Measurements from ENCODE around the gene WDFY2.
"Not testable (repeated sequence)": the region's sequence is repeated elsewhere in the genome, so short reads cannot be mapped to it uniquely, and the experiment has no call there.

WDFY2 gene

DNA sequence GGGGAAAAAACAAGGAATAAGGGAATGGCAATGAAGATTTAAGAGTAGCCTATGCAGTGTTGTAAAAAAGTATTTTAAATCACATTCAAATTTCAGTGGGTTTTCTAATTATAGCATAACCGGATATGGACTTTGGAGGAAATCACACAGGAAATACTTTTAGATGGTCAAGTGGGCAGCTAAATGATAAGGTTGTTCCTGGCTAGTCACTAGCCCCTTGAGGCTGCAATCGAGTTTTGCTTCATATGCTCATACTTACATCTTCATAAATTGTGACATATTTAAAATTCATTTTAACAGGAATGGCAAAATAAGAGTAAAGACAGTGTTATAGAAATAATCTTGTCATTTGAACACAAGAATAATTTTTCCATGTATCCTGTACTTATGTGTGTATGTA is 88.9 kb downstream of the WDFY2 start:
- no peak for DNase-seq

DNA sequence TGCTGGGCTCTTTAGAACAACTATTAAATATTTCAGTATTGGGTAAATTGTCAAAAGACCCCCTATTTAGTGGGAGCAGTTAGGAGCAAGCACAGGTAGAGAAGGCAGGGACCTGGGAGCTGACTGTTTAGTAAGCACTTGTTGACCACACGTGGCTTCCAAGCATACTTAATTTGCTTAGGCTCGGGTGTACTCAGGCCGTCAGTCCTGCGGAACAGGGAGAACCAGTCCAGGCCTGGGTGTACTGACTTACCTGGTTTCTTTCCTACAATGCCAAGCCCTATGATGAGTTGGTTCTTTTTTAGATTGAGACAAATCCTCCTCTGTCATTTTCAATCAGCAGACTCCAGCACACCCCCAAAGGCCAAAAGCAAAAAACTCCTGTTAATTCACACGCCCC is 90.0 kb downstream of the WDFY2 start:
- DNase-seq = no peak

- no peak for DNase-seq
Measured at GRCh38 chr13:51675385-51675784, 91.1 kb downstream of the WDFY2 start.

DNA sequence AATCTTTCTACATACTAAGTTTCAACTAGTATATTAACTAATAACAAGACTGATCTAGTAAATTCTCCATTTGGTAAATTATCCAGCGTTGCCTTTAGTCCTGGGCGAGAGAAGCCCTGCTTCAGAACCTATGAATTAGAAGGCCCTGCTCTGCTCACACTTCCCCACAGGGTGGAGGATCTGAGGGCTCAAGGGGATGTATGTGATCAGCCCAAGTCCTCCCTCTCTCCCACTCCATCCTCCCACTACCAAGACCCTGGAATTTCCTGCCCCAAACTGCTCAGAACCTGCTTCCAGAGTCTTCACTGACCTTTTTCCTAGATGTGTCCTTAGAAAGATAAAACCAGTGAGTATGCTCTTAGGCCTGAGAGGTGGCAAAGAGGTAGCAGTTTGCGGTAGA is 91.6 kb downstream of the WDFY2 start:
- no peak for DNase-seq

DNA sequence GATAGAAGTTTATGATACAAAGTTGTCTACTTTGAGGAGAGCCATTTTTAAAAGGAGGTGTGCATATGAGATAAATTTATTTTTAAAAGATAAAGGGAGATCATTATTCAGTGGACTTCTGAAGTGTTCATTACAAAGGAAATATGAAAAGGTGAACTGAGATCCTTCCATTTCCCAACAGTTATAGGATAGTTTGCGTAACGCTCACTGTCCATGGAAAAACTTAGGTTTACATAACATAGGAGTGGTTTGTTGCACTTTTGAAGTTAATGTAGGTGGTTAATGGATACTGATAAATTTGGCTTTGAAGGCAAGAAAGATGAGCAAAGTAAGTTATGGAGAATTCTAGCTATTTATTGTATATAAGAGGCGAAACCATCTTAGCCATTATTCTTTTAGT is 92.5 kb downstream of the WDFY2 start:
- no peak for DNase-seq

DNA sequence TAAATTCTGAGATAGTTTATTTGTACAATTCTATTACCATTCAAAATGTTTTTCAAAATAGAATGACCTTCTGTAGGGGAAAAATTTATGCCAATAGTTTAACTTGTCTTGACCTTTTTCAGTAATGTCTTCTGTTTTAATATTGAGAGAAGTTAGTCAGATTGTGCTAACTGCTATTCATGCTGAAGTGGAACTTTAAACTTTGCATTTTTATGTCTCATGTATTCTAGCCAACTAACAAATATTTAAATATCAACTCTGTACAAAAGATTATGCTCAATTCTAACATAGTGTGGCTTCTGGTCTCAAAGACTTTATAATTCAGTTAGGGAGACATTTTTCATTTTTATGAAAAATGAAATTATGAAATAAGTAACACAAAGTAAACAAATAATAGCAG is 94.2 kb downstream of the WDFY2 start:
- no peak for DNase-seq

DNA sequence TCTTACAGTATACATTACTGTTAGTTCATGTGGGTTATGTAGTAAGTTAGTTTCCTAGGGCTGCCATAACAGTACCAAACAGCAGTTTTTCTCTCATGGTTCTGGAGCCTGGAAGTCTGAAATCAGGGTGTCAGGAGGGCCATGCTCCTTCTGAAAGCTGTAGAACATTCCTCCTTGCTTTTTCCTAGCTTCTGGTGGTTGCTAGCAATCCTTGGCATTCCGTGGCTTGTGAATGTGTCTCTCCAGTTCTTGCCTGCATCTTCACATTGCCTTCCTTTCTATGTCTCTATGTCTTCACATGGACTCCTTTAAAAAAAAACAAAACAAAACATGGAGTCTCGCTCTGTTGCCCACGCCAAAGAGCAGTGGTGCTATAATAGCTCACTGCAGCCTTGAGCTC is 95.4 kb downstream of the WDFY2 start:
- no peak for DNase-seq

GRCh38 chr13:51681037-51681678 is 96.9 kb downstream of the WDFY2 start:
- no peak for DNase-seq

GRCh38 chr13:51682686-51683085 is 98.4 kb downstream of the WDFY2 start:
- no peak for DNase-seq

DNA sequence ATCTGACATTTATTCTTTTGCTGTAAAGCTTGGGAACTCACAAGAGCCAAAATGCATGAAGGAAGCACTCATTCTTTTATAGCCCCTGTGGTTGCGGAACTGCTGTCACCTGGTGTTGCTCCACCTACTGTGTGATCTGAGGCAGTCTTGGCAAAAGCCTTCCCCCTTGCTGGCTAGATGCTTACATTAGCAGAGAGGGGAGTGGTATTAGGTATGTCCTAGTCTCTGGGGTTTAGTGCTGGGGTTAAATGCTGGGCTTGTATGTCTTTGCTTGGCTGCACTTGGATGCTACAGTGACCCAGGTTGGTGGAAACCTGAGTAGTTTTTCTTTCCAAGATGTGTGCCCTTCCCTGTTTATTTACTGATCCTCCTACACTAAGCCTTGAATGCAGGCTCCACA is 99.3 kb downstream of the WDFY2 start:
- no peak for DNase-seq

DNA sequence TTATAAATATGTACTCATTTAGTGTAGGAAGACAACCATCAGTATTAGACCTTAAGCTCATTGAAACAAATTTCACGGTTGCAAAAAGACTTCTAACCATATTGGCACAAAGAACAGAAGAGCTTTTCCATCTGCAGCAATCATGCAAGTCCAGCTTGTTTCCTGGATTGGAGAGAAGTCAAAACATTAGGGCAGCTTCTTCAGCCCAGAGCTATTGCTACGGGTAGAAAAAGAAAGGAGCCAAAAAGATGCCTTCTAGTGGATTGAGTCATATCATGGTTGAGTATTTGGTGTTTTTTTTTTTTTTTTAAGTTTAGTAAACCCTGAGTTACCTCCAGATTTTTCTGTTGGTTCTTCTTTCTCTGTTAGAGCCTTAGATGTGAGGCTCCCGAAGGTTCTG is 99.8 kb downstream of the WDFY2 start:
- DNase-seq = no peak

GRCh38 chr13:51687947-51688714 is 103.9 kb downstream of the WDFY2 start:
- DNase-seq = no peak

- no peak for DNase-seq
Measured at GRCh38 chr13:51688937-51689662, 104.8 kb downstream of the WDFY2 start.

- DNase-seq = no peak
Measured at GRCh38 chr13:51689663-51689996, 105.4 kb downstream of the WDFY2 start.

DNA sequence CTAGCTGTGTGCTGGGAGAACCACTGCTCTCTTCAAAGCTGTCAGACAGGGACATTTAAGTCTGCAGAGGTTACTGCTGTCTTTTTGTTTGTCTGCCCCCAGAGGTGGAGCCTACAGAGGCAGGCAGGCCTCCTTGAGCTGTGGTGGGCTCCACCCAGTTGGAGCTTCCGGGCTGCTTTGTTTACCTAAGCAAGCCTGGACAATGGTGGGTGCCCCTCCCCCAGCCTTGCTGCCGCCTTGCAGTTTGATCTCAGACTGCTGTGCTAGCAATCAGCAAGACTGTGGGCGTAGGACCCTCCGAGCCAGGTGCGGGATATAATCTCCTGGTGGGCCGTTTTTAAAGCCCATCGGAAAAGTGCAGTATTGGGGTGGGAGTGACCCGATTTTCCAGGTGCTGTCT is 111.4 kb downstream of the WDFY2 start:
- not testable (repeated sequence) for DNase-seq

GRCh38 chr13:51697181-51697580 is 112.9 kb downstream of the WDFY2 start:
- no peak for DNase-seq

DNA sequence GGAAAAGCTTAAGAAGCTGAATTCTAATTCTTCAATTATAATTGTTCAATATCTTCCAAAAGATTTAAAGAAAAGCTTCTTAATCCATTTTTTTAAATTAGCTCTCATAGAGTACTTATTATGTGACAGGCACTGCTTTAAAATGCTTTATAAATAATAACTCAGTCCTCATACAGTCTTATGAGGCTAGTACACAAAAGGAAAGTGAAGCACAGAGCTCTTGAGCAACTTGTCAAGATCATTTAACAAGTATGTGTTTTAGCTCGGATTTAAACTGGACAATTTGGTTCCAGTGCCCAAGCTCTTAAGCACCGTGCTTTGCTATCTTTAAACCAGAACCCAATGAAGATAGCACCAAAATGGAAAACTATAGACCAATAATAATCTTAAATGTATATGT is 113.6 kb downstream of the WDFY2 start:
- DNase-seq = no peak

- DNase-seq = no peak
Measured at GRCh38 chr13:51698352-51698751, 114.1 kb downstream of the WDFY2 start.

DNA sequence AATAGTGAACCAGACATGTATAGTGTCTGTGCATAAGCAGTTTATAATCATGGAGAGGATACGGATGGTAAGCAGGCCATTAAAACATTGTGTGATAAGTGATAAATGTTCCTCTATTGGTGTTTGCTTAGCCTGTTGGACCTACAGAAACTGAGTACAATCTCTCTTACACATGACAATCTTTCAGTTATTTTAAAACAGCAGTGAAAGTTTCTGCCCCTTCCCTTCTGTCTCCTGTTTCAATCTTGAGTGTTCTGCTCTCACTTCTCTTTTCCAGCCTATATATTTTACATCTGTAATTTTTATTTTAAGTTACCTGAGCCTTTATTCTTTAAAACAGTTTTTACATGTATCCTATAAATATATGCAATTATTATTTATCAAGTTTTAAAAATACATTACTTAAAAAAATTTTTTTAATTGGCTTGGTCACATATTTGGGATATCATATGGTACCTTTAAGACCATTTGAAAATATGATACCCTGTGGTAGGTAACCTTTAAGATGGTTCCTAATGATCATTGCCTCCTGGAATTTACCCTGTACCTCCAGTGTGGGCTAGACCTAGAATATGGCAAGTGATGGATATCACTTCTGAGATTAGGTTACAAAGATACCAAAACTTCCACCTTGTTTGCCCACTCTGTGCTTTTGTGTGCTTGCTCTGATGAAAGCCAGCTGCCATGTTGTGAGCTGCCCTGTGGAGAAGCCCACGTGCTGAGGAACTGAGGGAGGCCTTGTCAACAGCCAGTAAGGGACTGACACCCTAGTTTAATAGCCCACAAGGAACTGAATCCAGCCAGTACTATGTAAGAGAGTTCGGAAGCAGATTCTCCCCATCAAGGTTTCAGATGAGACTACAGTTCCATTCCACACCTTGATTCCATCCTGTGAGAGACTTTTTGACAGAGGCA is 120.4 kb downstream of the WDFY2 start:
- DNase-seq = no peak

DNA sequence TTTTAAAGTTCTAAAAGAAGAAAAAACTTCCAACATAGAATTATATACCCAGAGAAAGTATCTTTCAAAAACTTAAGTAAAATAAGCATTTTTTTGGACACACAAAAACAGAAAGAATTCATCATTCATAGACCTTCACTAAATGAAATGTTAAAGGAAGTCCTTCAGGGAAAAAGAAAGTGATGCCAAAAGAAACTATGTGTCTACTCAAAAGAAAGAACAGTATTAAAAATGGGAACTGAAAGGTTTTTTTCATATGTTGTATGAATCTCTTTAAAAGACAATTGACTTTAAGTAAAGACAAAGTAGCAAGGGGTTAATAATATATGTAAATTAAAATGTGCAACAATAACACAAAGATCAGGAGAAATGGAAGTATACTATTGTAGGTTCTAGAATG is 123.2 kb downstream of the WDFY2 start:
- no peak for DNase-seq

- DNase-seq = no peak
Measured at GRCh38 chr13:51713807-51714206, 129.5 kb downstream of the WDFY2 start.

DNA sequence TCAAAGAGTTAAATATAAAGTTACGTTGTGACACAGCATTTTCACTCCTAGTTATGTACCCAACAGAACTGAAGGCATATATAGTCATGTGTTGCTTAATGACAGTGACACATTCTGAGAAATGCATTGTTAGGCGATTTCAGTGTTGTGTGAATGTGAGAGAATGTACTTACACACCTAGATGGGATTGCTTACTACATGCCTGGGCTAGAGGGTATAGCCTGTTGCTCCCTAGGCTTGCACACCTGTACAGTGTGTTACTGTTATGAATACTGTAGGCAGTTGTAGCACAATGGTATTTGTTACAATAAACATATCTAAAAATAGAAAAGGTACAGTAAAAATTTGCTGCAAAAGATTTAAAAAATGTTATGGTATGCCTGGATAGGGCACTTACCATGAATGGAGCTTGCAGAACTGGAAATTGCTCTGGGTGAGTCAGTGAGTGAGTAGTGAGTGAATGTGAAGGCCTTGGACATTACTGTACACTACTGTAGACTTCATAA is 130.5 kb downstream of the WDFY2 start:
- DNase-seq = no peak

DNA sequence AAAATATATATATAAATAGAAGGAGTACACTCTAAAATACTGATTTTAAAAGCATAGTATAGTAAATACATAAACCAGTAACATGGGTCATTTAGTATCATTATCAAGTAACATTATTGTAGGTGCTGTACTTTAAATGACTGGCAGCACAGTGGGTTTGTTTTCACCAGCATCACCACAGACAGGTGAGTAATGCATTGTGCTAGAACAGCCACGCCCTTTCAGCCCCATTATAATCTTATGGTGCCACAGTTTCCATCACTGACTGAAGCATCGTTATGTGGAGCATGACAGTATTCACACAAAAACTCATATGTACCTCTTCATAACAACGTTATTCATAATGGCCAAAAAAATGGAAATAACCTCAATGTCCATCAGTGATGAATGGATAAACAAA is 131.4 kb downstream of the WDFY2 start:
- DNase-seq = no peak
